ENCODE data around the gene RUNX1.

DNA sequence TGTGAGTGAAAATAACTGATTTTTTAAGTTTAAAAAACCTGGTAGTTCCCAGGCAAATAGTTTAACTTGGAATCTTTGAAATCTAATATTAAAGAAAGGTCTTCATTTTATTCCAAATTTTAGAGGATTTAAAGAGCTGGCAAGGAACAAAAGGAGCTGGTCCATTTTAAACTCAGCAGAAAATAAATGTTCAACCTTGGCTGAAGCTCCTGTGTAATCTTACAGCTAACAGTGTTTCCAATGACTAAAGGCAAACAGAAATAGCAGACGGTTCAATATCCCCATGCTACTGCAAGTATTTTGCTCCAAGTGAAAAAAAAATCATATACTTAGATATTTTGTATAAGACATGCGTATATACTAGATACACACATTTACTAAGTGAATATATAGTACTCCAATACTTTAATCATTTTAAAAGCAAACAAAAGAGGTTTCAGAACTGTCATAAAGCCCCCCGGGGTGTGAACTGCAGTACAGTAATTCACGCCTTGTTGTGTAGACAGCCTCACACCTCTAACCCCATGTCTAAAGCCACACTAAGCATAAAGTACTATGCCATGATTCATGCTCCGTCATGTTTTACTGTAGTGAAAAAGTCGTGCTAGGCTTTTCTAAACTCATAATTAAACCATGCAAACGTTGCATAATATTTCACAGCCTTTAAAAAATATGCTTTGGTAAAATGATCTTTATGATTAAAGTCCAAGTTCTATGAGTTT, 248.1 kb downstream of the RUNX1 start:
- no peak for TF ChIP-seq POLR2A (IDR thresholded peaks at IDR 0.05; ENCODE audit: extremely low read depth, insufficient read length)
- TF ChIP-seq, protein P1, sequence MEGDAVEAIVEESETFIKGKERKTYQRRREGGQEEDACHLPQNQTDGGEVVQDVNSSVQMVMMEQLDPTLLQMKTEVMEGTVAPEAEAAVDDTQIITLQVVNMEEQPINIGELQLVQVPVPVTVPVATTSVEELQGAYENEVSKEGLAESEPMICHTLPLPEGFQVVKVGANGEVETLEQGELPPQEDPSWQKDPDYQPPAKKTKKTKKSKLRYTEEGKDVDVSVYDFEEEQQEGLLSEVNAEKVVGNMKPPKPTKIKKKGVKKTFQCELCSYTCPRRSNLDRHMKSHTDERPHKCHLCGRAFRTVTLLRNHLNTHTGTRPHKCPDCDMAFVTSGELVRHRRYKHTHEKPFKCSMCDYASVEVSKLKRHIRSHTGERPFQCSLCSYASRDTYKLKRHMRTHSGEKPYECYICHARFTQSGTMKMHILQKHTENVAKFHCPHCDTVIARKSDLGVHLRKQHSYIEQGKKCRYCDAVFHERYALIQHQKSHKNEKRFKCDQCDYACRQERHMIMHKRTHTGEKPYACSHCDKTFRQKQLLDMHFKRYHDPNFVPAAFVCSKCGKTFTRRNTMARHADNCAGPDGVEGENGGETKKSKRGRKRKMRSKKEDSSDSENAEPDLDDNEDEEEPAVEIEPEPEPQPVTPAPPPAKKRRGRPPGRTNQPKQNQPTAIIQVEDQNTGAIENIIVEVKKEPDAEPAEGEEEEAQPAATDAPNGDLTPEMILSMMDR (IDR thresholded peaks at IDR 0.05; ENCODE audit: low read depth, low read length), result no peak
- TF ChIP-seq, protein P2, sequence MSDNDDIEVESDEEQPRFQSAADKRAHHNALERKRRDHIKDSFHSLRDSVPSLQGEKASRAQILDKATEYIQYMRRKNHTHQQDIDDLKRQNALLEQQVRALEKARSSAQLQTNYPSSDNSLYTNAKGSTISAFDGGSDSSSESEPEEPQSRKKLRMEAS (IDR thresholded peaks at IDR 0.05; ENCODE audit: low read depth, low read length), result no peak
